GM12878 (cell line): ENCODE data around the gene USP15.

Experiments used
- SUZ12 ChIP-seq: fragments of 200-600 bp; sonication (generic); IDR thresholded peaks from one replicate; pipeline ENCODE4 v1.6.1; 2018; ENCODE audit warnings: antibody characterized with exemption, mild to moderate bottlenecking; ENCODE audit not compliant: unreplicated experiment
- TF ChIP-seq, protein P1 (sequence below), 3 experiments: IDR thresholded peaks in 2 of 3; conservative IDR thresholded peaks in 1 of 3; 2 replicates each; pipeline ENCODE4 v1.5.1; 2011; ENCODE audit warnings: low read depth in 3 of 3, low read length in 3 of 3, mild to moderate bottlenecking in 3 of 3, control low read depth in 2 of 3, moderate library complexity in 2 of 3, inconsistent platforms in 1 of 3, mixed read lengths in 1 of 3; ENCODE audit not compliant: control insufficient read depth in 2 of 3, insufficient read depth in 1 of 3; ENCODE audit errors: extremely low read depth in 1 of 3

- no peak for TF ChIP-seq SUZ12
- TF ChIP-seq, protein P1, sequence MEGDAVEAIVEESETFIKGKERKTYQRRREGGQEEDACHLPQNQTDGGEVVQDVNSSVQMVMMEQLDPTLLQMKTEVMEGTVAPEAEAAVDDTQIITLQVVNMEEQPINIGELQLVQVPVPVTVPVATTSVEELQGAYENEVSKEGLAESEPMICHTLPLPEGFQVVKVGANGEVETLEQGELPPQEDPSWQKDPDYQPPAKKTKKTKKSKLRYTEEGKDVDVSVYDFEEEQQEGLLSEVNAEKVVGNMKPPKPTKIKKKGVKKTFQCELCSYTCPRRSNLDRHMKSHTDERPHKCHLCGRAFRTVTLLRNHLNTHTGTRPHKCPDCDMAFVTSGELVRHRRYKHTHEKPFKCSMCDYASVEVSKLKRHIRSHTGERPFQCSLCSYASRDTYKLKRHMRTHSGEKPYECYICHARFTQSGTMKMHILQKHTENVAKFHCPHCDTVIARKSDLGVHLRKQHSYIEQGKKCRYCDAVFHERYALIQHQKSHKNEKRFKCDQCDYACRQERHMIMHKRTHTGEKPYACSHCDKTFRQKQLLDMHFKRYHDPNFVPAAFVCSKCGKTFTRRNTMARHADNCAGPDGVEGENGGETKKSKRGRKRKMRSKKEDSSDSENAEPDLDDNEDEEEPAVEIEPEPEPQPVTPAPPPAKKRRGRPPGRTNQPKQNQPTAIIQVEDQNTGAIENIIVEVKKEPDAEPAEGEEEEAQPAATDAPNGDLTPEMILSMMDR (IDR thresholded peaks at IDR 0.05 in 2 of 3, conservative IDR thresholded peaks at IDR 0.05 in 1 of 3; ENCODE audit: control insufficient read depth in 2 of 3, extremely low read depth in 1 of 3, insufficient read depth in 1 of 3, low read depth in 3 of 3, low read length in 3 of 3) = peak; percentile 71 to 88 (median 86)
Measured at GRCh38 chr12:62210422-62210821, 49.8 kb upstream of the USP15 start.
